ENCODE measurements around the gene DMBX1. TPM values are rescaled to one million over a fixed set of nuclear protein-coding genes. Genes with fewer than 3 reads are reported as not detected.

The DMBX1 gene
- total RNA-seq, 6 donors from 2014 or later, result not detected

DNA sequence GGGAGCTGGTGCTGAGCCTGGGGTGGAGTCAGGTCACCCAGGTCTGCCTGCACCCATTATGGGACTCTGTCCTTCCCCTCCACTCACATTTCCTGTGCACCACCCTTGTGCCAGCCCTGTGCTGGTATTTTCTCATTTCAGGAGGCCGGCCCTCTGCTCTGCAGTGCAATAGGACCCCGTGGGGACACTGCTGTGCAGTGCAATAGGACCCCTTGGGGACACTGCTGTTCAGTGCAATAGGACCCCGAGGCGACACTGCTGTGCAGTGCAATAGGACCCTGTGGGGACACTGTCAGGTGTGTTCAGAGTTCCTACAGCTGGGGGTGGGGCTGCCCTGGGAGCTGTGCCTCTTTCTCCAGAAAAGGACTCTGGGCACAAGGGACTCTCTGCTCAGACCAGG is 36.2 kb upstream of the DMBX1 start:
- no peak for TF ChIP-seq CTCF (IDR thresholded peaks at IDR 0.05)
- WGBS, 2 donors, result 51 to 64% methylated on average over 4 of the region's 4 CpGs
- ATAC-seq (ENCODE audit: low FRiP score in 2 of 2) (no peak), DNase-seq (no peak)
- Histone ChIP-seq H3K27me3 (peaks cover 0 to 6% (median 2%) of the 10 kb centered on the region in 4 donors), H3K4me1 (peaks cover 2 to 3% (median 2%) of the 10 kb centered on the region in 4 donors), H3K27ac (no peak overlapping the region), H3K9me3 (no peaks in the 10 kb centered on the region), H3K36me3 (no peaks in the 10 kb centered on the region), H3K4me3 (no peak overlapping the region)

GRCh38 chr1:46455951-46456350 is 33.7 kb upstream of the DMBX1 start:
- Histone ChIP-seq H3K36me3 (no peaks in the 10 kb centered on the region), H3K27ac (no peak overlapping the region), H3K9me3 (no peaks in the 10 kb centered on the region), H3K4me3 (no peak overlapping the region), H3K27me3 (no peaks in the 10 kb centered on the region), H3K4me1 (no peaks in the 10 kb centered on the region)
- ATAC-seq (ENCODE audit: low FRiP score in 2 of 2) (no peak), DNase-seq (peak in 1 of 2 donors; percentile 81)
- WGBS, 2 donors, result 92 to 93% methylated on average over 27 of the region's 27 CpGs
- TF ChIP-seq POLR2A (IDR thresholded peaks at IDR 0.05), result no peak
- no peak for TF ChIP-seq EP300 (IDR thresholded peaks at IDR 0.05)
- no peak for TF ChIP-seq CTCF (IDR thresholded peaks at IDR 0.05)
- no peak for TF ChIP-seq POLR2AphosphoS5 (IDR thresholded peaks at IDR 0.05)

DNA sequence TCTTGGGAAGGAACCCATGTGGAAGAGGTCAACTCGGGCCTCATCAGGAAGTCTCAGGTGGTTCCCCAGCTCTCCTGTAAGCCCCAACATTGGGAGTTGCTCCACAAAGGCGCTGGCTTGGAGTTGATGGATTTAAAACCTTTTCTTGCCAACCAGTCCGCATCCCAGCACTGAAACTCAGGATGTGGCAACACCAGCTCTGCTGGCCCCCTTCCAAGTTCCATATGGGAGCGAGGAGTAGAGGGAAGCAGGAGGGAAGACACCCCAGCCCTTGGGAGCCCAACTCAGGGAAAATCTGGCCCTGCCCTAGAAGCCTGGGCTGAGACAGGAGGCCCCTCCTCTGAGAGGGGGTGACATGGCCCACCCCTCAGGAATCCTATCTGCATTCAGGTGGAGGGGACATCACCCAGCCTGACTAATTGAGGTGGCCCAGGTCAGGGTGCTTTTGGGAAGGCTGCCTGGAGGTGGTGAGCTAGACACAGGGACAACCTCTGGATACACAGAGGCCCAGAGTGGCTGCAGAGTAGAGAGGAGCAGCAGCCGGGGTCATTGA is 33.1 kb upstream of the DMBX1 start:
- H3K9me3 ChIP-seq, result no peaks in the 10 kb centered on the region
- H3K27ac ChIP-seq, result no peak overlapping the region
- no peak for TF ChIP-seq POLR2AphosphoS5 (IDR thresholded peaks at IDR 0.05)
- no peak for TF ChIP-seq CTCF (IDR thresholded peaks at IDR 0.05)
- no peak for TF ChIP-seq POLR2A (IDR thresholded peaks at IDR 0.05)
- TF ChIP-seq EP300 (IDR thresholded peaks at IDR 0.05), result no peak
- WGBS, 2 donors, result 62 to 66% methylated on average over 4 to 5 of the region's 5 CpGs
- no peak for DNase-seq
- H3K4me1 ChIP-seq, result no peaks in the 10 kb centered on the region
- H3K4me3 ChIP-seq, result no peak overlapping the region
- no peaks in the 10 kb centered on the region for H3K27me3 ChIP-seq
- no peaks in the 10 kb centered on the region for H3K36me3 ChIP-seq
- ATAC-seq (ENCODE audit: low FRiP score in 2 of 2), result no peak

DNA sequence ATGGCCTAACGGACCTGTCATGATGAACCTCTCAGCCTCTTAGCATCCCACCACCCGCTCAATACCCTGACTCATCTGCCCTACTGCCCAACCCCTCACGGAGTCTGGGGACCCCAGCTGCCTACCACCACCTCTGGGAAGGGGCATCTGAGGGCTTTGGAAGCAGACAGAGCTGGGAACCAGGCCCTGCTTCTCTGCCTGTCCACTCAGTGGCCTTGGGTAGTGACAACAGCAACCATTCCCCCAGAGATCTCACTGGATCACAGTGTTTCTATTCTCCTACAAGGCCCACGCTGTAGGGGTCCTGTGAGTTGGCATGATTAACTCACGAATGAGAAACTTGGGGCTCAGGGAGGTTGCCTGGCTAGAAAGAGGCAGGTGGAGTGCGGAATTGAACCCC is 32.5 kb upstream of the DMBX1 start:
- no peak for TF ChIP-seq CTCF (IDR thresholded peaks at IDR 0.05)
- no peak for TF ChIP-seq POLR2AphosphoS5 (IDR thresholded peaks at IDR 0.05)
- no peak for TF ChIP-seq EP300 (IDR thresholded peaks at IDR 0.05)
- TF ChIP-seq POLR2A (IDR thresholded peaks at IDR 0.05), result no peak
- Histone ChIP-seq H3K27ac (no peak overlapping the region), H3K4me1 (no peaks in the 10 kb centered on the region), H3K36me3 (no peaks in the 10 kb centered on the region), H3K27me3 (no peaks in the 10 kb centered on the region), H3K4me3 (no peak overlapping the region), H3K9me3 (no peaks in the 10 kb centered on the region)
- 83 to 89% methylated on average over 5 to 6 of the region's 6 CpGs for WGBS, 2 donors
- ATAC-seq (ENCODE audit: low FRiP score in 2 of 2) (no peak), DNase-seq (no peak)

DNA sequence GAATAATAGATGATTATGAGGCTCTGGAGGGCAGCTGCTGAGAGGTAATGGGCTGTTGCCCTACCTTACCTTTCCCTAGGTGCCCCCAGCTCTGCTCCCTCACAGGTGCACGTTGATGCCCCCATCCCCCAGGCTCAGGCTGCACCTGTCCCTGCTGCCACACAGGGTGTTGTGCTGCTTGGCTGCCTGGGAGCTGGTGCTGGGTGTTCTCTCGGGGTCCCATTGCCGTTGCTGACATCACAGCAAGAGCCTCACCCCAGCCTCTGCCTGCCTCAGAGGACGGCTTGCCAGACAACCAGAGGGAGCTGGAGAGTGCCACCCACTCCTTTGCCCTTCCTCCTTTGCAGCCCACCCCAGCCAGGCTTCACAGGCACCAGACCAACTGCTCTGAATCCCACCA is 31.4 kb upstream of the DMBX1 start:
- DNase-seq (no peak), ATAC-seq (ENCODE audit: low FRiP score in 2 of 2) (no peak)
- H3K27me3 ChIP-seq, result no peaks in the 10 kb centered on the region
- H3K9me3 ChIP-seq, result no peaks in the 10 kb centered on the region
- no peaks in the 10 kb centered on the region for H3K36me3 ChIP-seq
- no peaks in the 10 kb centered on the region for H3K4me1 ChIP-seq
- no peak overlapping the region for H3K27ac ChIP-seq
- WGBS, 2 donors, result 53 to 67% methylated on average over 4 of the region's 4 CpGs
- TF ChIP-seq EP300 (IDR thresholded peaks at IDR 0.05) (no peak), POLR2A (IDR thresholded peaks at IDR 0.05) (no peak), POLR2AphosphoS5 (IDR thresholded peaks at IDR 0.05) (no peak), CTCF (IDR thresholded peaks at IDR 0.05) (no peak)
- H3K4me3 ChIP-seq, result no peak overlapping the region
